ENCODE data around the gene CFAP99. TPM values are rescaled to one million over a fixed set of nuclear protein-coding genes. Genes with fewer than 3 reads are reported as not detected.

Gene CFAP99
- total and polyA plus RNA-seq, 2 of the 8 experiments (the other 6 are each of a cell fraction or from before 2014, with no cell fraction given) = not detected

- H2BK15ac ChIP-seq (ENCODE audit: low read length) = no peak overlapping the region
- no peak overlapping the region for H2BK120ac ChIP-seq (replicated peaks; ENCODE audit: low read depth, low read length)
- no peaks in the 10 kb centered on the region for H3K9me3 ChIP-seq (ENCODE audit: insufficient read depth in 2 of 2, low read depth in 1 of 2, low read length in 1 of 2)
- no peak overlapping the region for H4K91ac ChIP-seq (replicated peaks; ENCODE audit: insufficient read length, low read length)
- FAIRE-seq (no peak), DNase-seq (ENCODE audit: low read depth in 1 of 2, low spot score in 2 of 2) (no peak)
- H3K27me3 ChIP-seq (replicated peaks in 1 of 4; ENCODE audit: control insufficient read depth in 3 of 4, extremely low read depth in 1 of 4, insufficient read depth in 3 of 4, low read length in 3 of 4) = no peaks in the 10 kb centered on the region
- H4K5ac ChIP-seq (ENCODE audit: insufficient read length, low read depth, low read length) = no peak overlapping the region
- no peak overlapping the region for H2BK20ac ChIP-seq (ENCODE audit: low read length)
- H3K4me3 ChIP-seq (ENCODE audit: extremely low read depth in 1 of 4, insufficient read depth in 2 of 4, low read depth in 3 of 4, low read length in 4 of 4) = no peak overlapping the region
- no peak overlapping the region for H3K4ac ChIP-seq (replicated peaks; ENCODE audit: insufficient read length, low read depth, low read length)
- no peaks in the 10 kb centered on the region for H3K36me3 ChIP-seq (ENCODE audit: control insufficient read depth in 2 of 4, insufficient read depth in 4 of 4, low read length in 3 of 4)
- no peak overlapping the region for H3K56ac ChIP-seq (replicated peaks; ENCODE audit: insufficient read length, low read depth, low read length)
- no peaks in the 10 kb centered on the region for H3K23me2 ChIP-seq (ENCODE audit: low read depth, low read length)
- no peak overlapping the region for H3K9ac ChIP-seq (replicated peaks in 1 of 4; ENCODE audit: extremely low read depth in 1 of 4, low read depth in 3 of 4, low read length in 3 of 4)
- H2AFZ ChIP-seq (ENCODE audit: low read length) = no peak overlapping the region
- peak overlapping the region; percentile 3 for H4K8ac ChIP-seq (ENCODE audit: extremely low read depth, insufficient read depth, low read length)
- no peak overlapping the region for H2BK5ac ChIP-seq (ENCODE audit: low read depth, low read length)
- H3K79me2 ChIP-seq (ENCODE audit: control insufficient read depth in 1 of 2, insufficient read depth in 2 of 2, low read length in 2 of 2) = no peaks in the 10 kb centered on the region
- no peak overlapping the region for H3K27ac ChIP-seq (ENCODE audit: low read depth, low read length)
- peak overlapping the region; percentile 28; the same call in 1 of the 2 replicates for H2AK5ac ChIP-seq (ENCODE audit: low read depth, low read length)
- ChIA-PET POLR2A (ENCODE audit: partially characterized antibody) (no interaction called here), CTCF (ENCODE audit: partially characterized antibody) (interaction anchor here (1.2 to 6.2 kb wide), 4 partner anchors 11 to 219 kb away, joined by 7 to 40 read pairs (median 11); no protein-coding TSS in a partner anchor)
- peaks cover 0 to 2% (median 0%) of the 10 kb centered on the region in 4 experiments; a peak in 3 of 7 replicates for H3K4me1 ChIP-seq (replicated peaks in 1 of 4; ENCODE audit: control insufficient read depth in 3 of 4, insufficient read depth in 4 of 4, low read length in 3 of 4)
- no peak overlapping the region for H3K23ac ChIP-seq (ENCODE audit: insufficient read length)
- no peaks in the 10 kb centered on the region for H3K79me1 ChIP-seq (ENCODE audit: low read depth, low read length)
- no peaks in the 10 kb centered on the region for H4K20me1 ChIP-seq (replicated peaks in 1 of 2; ENCODE audit: control insufficient read depth in 1 of 2, insufficient read depth in 2 of 2, low read length in 2 of 2)
- H3K4me2 ChIP-seq (ENCODE audit: insufficient read depth in 1 of 2, low read depth in 2 of 2, low read length in 2 of 2) = no peak overlapping the region
- no peak overlapping the region for H3K14ac ChIP-seq (ENCODE audit: insufficient read length)
- H3K18ac ChIP-seq (ENCODE audit: extremely low read depth, low read length) = no peak overlapping the region
- no peak overlapping the region for H2BK12ac ChIP-seq (ENCODE audit: low read depth, low read length)
- WGBS, 2 experiments (ENCODE audit: extremely low coverage in 1 of 2, insufficient coverage in 1 of 2, insufficient read length in 1 of 2, insufficient replicate concordance in 2 of 2, low coverage in 1 of 2, low lambda C conversion rate in 2 of 2, missing lambda C conversion rate in 1 of 2) = 88% methylated on average over 16 of the region's 16 CpGs; no CpG with 5 or more reads in 1 of the 2 experiments
- TF ChIP-seq CTBP2 (IDR thresholded peaks at IDR 0.05; ENCODE audit: borderline replicate concordance, insufficient read depth, insufficient read length, low read length) = no peak
- TF ChIP-seq BCL11A (IDR thresholded peaks at IDR 0.05; ENCODE audit: low read depth in 2 of 2, low read length in 2 of 2) = no peak
- TF ChIP-seq ZNF274 (IDR thresholded peaks at IDR 0.05; ENCODE audit: borderline replicate concordance, extremely low read depth, low read length) = no peak
- TF ChIP-seq KDM5A (IDR thresholded peaks at IDR 0.05; ENCODE audit: low read length) = no peak
- TF ChIP-seq CTCF (IDR thresholded peaks at IDR 0.05; ENCODE audit: control extremely low read depth in 1 of 3, insufficient read depth in 1 of 3, low read depth in 1 of 3, low read length in 3 of 3) = no peak
- no peak for TF ChIP-seq RNF2 (IDR thresholded peaks at IDR 0.05; ENCODE audit: borderline replicate concordance, low read depth, low read length, missing control alignments, poor library complexity, severe bottlenecking)
- TF ChIP-seq SP2 (IDR thresholded peaks at IDR 0.05; ENCODE audit: low read length) = no peak
- no peak for TF ChIP-seq TAF7 (optimal IDR thresholded peaks at IDR 0.05; ENCODE audit: borderline replicate concordance, low read depth, low read length)
Measured at GRCh38 chr4:2438822-2439718, 20.3 kb downstream of the CFAP99 start.

Measured in H1 (cell line).